Transverse colon (tissue), 4 donors: ENCODE data around the gene ABL1. TPM values are rescaled to one million over a fixed set of nuclear protein-coding genes. Genes with fewer than 3 reads are reported as not detected.
"Not testable (repeated sequence)": the region's sequence is repeated elsewhere in the genome, so short reads cannot be mapped to it uniquely, and the experiment has no call there.

Experiments
- DNase-seq: peaks from one replicate; pipeline ENCODE4 v3.0.0-alpha.2; 2019
- H3K27ac ChIP-seq, 4 donors: fragments of 200-600 bp; sonication (generic); 2 replicates each; pipeline ENCODE4 v1.5.1; 2016 to 2018; ENCODE audit warnings: inconsistent platforms in 4 of 4
- H3K27me3 ChIP-seq: fragments of 200-600 bp; sonication (generic); 2 replicates; pipeline ENCODE4 v1.5.1; 2017; ENCODE audit warnings: inconsistent platforms
- H3K36me3 ChIP-seq, 4 donors: fragments of 200-600 bp; sonication (generic); 2 replicates each; pipeline ENCODE4 v1.5.1; 2017 to 2019; ENCODE audit warnings: inconsistent platforms in 4 of 4
- H3K4me1 ChIP-seq, 4 donors: fragments of 200-600 bp; sonication (generic); 2 replicates each; pipeline ENCODE4 v1.5.1; 2017 to 2020; ENCODE audit warnings: inconsistent platforms in 4 of 4
- H3K4me3 ChIP-seq, 4 donors: fragments of 200-600 bp; sonication (generic); 1 replicate in 1 of 4; 2 replicates in 3 of 4; pipeline versions ENCODE4 v1.5.1 to v1.6.1; 2017 to 2019; ENCODE audit warnings: inconsistent platforms in 4 of 4
- H3K9me3 ChIP-seq, 2 donors: fragments of 200-600 bp; sonication (generic); 2 replicates each; pipeline ENCODE4 v1.5.1; 2017 to 2019; ENCODE audit warnings: inconsistent platforms in 2 of 2
- EP300 ChIP-seq: sonication (generic); formaldehyde crosslinking; IDR thresholded peaks from one replicate; pipeline ENCODE4 v1.6.1; 2017; ENCODE audit warnings: antibody characterized with exemption, low read depth
- POLR2A ChIP-seq: fragments of 450-650 bp; IDR thresholded peaks from one replicate; pipeline ENCODE4 v1.6.1; 2016; ENCODE audit warnings: antibody characterized with exemption, mild to moderate bottlenecking, moderate library complexity
- POLR2AphosphoS5 ChIP-seq, 3 donors: sonication (generic); formaldehyde crosslinking; IDR thresholded peaks; one replicate each; pipeline ENCODE4 v1.6.1; 2016; ENCODE audit warnings: antibody characterized with exemption in 3 of 3
- WGBS, 2 donors: methylation state at CpG; one replicate each; pipeline ENCODE4 v1.1.5; 2018; ENCODE audit warnings: low coverage in 1 of 2; 5-methylcytosine and 5-hydroxymethylcytosine counted together
- in situ Hi-C, 4 donors: fragments of 200-750 bp; cut with MboI; loops; one replicate each; pipeline versions ENCODE4 v1.15.0 to v1.15.1; 2017; ENCODE audit warnings: low sequenced_read_pairs in 3 of 4, low pct_ligation_motif_present in 1 of 4, low pct_unique_long_range_greater_than_20kb in 1 of 4
- intact Hi-C: fragments of 100-400 bp; cut with DNase I; formaldehyde crosslinking; loops from one replicate; pipeline ENCODE4 v1.15.1; 2023; ENCODE audit warnings: low total_unique reads
- total RNA-seq, 4 donors: library from RNA; depleted of rRNA; stranded (reverse); fragments of >200 nt; gene quantifications; one replicate each; pipeline ENCODE4 v1.1.0, GENCODE V29; 2016
- TF ChIP-seq, protein P1 (sequence below), 5 experiments: fragments of 200-600 bp in 3 of 5; fragments of 450-650 bp in 2 of 5; sonication (generic) in 3 of 5; IDR thresholded peaks; 1 replicate in 2 of 5; 2 replicates in 3 of 5; pipeline ENCODE4 v1.5.1; 2016 to 2017; ENCODE audit warnings: antibody characterized with exemption in 5 of 5, inconsistent platforms in 3 of 5, mild to moderate bottlenecking in 2 of 5, moderate library complexity in 1 of 5

Gene ABL1
- total RNA-seq, 4 donors from 2014 or later = 66.9 to 97.1 (median 81.8) TPM

DNA sequence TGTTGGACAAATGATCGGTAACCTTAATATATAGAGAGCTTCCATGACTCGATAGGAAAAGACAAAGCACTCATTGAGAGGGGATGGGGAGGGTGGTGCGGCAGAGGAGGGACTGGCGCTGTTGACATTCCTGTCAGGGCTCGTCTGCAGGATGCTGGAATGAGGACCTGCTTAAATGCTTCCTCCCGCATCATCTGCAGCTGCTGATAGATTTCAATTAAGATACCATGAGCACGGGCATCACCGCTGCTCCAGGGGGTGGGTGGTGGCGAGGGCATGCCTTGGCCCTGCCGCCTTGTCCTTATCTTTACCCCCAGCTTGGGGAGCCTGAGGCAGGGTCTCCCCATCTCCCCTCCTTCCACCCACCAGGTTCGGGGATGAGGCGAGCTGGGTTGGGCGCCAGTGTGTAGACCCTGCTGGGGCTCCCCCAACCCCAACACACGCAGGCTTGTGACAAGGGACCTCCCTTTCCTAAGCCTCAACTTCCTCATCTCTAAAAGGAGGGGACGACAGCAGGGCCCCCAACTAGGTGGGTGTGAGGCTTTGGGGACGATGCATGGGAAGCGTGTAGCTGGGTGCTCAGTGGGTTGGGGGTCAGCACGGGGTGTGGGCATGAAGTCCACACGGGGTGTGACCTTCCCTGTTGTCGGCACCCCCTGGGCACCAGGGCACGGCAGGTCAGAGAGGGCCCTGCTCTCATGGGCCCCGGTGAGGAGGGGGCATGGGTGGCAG is 73.3 kb downstream of the ABL1 start:
- intact Hi-C loops = no loop called here
- in situ Hi-C loops = no loop called here

DNA sequence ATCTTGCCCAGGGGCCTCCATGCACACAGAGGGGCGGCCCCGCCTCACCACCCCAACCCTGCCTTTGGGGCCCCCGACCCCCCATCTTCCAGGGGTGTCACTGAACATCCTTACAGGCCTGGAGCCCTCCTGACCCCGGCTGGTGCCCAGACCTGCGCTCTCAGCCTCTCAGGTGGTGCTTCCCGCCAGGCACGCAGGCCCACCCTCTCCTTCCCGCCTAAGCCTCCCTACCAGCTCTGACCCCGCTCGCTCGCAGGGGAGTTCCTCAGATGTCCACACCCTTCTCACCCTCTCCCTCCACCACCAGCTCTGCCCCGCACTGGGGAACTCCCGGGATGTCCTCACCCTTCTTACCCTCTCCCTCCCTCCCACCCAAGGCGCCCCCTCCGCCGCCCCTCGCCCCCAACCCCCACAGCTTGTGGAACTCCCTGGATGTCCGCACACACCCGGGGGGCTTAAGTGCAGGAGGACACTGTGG is 73.9 kb downstream of the ABL1 start:
- H3K4me3 ChIP-seq = no peak overlapping the region

More for the DNA sequence above, 73.3 kb downstream of the ABL1 start:
- 69 to 80% methylated on average over 8 to 22 of the region's 22 CpGs for WGBS, 2 donors
- DNase-seq = no peak
- no peak overlapping the region for H3K27ac ChIP-seq
- TF ChIP-seq, protein P1, sequence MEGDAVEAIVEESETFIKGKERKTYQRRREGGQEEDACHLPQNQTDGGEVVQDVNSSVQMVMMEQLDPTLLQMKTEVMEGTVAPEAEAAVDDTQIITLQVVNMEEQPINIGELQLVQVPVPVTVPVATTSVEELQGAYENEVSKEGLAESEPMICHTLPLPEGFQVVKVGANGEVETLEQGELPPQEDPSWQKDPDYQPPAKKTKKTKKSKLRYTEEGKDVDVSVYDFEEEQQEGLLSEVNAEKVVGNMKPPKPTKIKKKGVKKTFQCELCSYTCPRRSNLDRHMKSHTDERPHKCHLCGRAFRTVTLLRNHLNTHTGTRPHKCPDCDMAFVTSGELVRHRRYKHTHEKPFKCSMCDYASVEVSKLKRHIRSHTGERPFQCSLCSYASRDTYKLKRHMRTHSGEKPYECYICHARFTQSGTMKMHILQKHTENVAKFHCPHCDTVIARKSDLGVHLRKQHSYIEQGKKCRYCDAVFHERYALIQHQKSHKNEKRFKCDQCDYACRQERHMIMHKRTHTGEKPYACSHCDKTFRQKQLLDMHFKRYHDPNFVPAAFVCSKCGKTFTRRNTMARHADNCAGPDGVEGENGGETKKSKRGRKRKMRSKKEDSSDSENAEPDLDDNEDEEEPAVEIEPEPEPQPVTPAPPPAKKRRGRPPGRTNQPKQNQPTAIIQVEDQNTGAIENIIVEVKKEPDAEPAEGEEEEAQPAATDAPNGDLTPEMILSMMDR (IDR thresholded peaks at IDR 0.05) = no peak
- TF ChIP-seq POLR2AphosphoS5 (IDR thresholded peaks at IDR 0.05) (no peak), POLR2A (no peak), EP300 (no peak)
- H3K27me3 ChIP-seq = peaks cover 2% of the 10 kb centered on the region
- H3K4me1 ChIP-seq = no peaks in the 10 kb centered on the region
- no peak overlapping the region for H3K4me3 ChIP-seq
- H3K9me3 ChIP-seq = no peaks in the 10 kb centered on the region
- H3K36me3 ChIP-seq = no peaks in the 10 kb centered on the region

DNA sequence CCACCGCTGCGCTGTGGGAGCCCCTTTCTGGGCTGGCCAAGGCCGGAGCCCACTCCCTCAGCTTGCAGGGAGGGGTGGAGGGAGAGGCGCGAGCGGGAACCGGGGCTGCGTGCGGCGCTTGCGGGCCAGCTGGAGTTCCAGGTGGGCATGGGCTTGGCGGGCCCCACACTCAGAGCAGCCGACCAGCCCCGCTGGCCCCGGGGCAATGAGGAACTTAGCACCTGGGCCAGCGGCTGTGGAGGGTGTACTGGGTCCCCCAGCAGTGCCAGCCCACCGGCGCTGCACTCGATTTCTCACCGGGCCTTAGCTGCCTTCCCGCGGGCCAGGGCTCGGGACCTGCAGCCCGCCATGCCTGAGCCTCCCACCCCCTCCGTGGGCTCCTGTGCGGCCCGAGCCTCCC is 75.0 kb downstream of the ABL1 start:
- H3K27ac ChIP-seq, intact Hi-C loops, H3K9me3 ChIP-seq, H3K4me3 ChIP-seq, in situ Hi-C loops, H3K36me3 ChIP-seq, H3K4me1 ChIP-seq, DNase-seq: not testable (repeated sequence)
- peaks cover 11% of the 10 kb centered on the region for H3K27me3 ChIP-seq
- 95% methylated on average over 26 of the region's 27 CpGs; no CpG with 5 or more reads in 1 of the 2 donors for WGBS, 2 donors

More for the DNA sequence above, 73.9 kb downstream of the ABL1 start:
- Histone ChIP-seq H3K36me3 (no peaks in the 10 kb centered on the region), H3K27me3 (peaks cover 3% of the 10 kb centered on the region), H3K4me1 (no peaks in the 10 kb centered on the region), H3K27ac (no peak overlapping the region), H3K9me3 (no peaks in the 10 kb centered on the region)
- DNase-seq = no peak
- WGBS, 2 donors = 86% methylated on average over 19 of the region's 19 CpGs; no CpG with 5 or more reads in 1 of the 2 donors
- TF ChIP-seq, protein P1 (IDR thresholded peaks at IDR 0.05) = no peak
- TF ChIP-seq EP300 = no peak
- no peak for TF ChIP-seq POLR2A
- no peak for TF ChIP-seq POLR2AphosphoS5 (IDR thresholded peaks at IDR 0.05)
- intact Hi-C loops (no loop called here), in situ Hi-C loops (no loop called here)

DNA sequence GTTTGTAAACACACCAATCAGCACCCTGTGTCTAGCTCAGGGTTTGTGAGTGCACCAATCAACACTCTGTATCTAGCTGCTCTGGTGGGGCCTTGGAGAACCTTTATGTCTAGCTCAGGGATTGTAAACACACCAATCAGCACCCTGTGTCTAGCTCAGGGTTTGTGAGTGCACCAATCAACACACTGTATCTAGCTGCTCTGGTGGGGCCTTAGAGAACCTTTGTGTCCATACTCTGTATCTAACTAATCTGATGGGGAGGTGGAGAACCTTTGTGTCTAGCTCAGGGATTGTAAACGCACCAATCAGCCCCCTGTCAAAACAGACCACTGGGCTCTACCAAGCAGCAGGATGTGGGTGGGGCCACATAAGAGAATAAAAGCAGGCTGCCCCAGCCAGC is 75.6 kb downstream of the ABL1 start:
- H3K4me3 ChIP-seq, DNase-seq, in situ Hi-C loops, H3K9me3 ChIP-seq, intact Hi-C loops, H3K36me3 ChIP-seq, H3K4me1 ChIP-seq, H3K27ac ChIP-seq: not testable (repeated sequence)
- H3K27me3 ChIP-seq = peaks cover 12% of the 10 kb centered on the region
- 80% methylated on average over 1 of the region's 1 CpG; no CpG with 5 or more reads in 1 of the 2 donors for WGBS, 2 donors

DNA sequence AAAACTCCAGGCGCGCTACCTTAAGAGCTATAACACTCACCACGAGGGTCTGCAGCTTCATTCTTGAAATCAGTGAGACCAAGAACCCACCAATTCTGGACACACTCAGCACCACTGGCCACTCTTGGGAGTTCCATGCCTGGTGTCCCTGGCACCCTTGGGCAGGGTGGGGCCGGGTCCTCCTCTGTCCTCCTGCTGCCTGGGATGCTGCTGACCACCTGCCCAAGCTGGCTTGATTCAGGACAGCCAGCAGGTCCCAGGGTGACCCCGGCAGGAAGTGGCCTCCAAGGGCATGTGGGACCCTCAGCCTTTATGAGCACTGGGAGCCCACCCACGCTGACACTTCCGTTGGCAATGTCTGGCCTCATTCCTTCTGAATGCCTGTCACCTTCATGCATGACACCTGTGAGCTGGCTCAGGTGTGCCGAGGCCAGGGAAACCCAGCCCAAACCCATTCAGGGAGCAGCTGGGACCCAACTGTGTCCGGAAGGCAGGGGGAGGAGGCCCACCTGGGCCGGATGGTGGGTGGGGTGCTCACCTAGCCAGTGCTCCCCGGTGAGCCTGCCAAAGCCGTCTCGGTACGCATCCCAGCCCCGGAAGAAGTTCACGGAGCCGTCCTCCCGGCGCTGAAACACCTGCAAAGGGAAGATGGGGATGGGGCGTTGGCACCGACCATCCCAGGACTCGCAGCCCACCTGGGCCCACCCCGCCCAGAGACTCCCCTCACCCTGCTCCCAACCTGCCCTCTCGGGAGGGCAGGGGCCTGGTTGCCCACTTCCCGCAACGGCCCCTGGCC is 76.4 kb downstream of the ABL1 start:
- intact Hi-C loops (no loop called here), in situ Hi-C loops (no loop called here)
- H3K4me1 ChIP-seq = no peaks in the 10 kb centered on the region
- no peaks in the 10 kb centered on the region for H3K9me3 ChIP-seq
- peaks cover 12% of the 10 kb centered on the region for H3K27me3 ChIP-seq
- H3K27ac ChIP-seq = no peak overlapping the region
- no peak for DNase-seq
- TF ChIP-seq POLR2A (no peak), POLR2AphosphoS5 (IDR thresholded peaks at IDR 0.05) (no peak), EP300 (no peak)
- TF ChIP-seq, protein P1 (IDR thresholded peaks at IDR 0.05) = no peak
- no peaks in the 10 kb centered on the region for H3K36me3 ChIP-seq
- no peak overlapping the region for H3K4me3 ChIP-seq
- 70 to 90% methylated on average over 2 to 20 of the region's 26 CpGs for WGBS, 2 donors
